ENCODE measurements around the gene ACTR8. TPM values are rescaled to one million over a fixed set of nuclear protein-coding genes. Genes with fewer than 3 reads are reported as not detected.

Gene ACTR8
- total and polyA plus RNA-seq, 2 of the 13 experiments (the other 11 are each of a cell fraction or from before 2014, with no cell fraction given) = 15.5 to 29.0 TPM

DNA sequence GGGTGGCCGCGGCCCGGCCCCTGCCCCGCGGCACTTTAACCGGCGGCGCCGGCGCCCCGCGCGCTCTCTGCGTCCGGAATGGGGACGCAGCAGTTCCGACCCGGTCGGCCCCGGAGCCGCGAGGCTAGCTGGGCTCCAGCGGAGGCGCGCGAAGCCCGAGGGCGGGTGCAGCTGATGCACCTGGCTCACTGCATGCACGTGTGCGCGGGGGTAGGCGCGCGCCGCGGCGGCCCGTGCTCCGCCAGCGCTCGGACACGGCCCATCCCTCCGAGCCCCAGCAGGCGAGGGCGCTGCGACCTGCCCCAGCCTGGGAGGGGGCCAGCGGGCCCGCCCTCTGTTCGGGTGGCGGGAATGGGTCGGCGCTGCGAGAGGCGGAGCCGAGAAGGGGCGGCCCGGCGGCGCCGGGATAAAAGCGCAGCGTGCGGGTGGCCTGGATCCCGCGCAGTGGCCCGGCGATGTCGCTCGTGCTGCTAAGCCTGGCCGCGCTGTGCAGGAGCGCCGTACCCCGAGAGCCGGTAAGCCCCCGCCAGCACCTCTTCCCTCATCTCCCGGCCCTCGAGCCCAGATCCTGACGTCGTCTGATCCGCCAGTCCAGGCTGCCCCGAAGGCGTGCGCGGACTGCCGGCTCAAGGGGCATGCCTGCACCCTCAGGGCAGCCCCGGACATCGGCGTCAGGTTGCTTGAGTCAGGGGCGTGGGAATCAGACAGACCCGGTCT, 35.7 kb downstream of the ACTR8 start, which contains the start of the genes CHDH and IL17RB (continued):
- no peak for TF ChIP-seq SRSF1 (optimal IDR thresholded peaks at IDR 0.05; ENCODE audit: low read depth, low read length)
- TF ChIP-seq KLF11 (CRISPR knock-in tag; IDR thresholded peaks at IDR 0.05) = no peak; the same call in 1 of the 2 replicates
- TF ChIP-seq ZNF556 (CRISPR knock-in tag; IDR thresholded peaks at IDR 0.05; ENCODE audit: borderline replicate concordance) = peak; percentile 82
- TF ChIP-seq, protein P1, sequence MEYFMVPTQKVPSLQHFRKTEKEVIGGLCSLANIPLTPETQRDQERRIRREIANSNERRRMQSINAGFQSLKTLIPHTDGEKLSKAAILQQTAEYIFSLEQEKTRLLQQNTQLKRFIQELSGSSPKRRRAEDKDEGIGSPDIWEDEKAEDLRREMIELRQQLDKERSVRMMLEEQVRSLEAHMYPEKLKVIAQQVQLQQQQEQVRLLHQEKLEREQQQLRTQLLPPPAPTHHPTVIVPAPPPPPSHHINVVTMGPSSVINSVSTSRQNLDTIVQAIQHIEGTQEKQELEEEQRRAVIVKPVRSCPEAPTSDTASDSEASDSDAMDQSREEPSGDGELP (IDR thresholded peaks at IDR 0.05; ENCODE audit: borderline replicate concordance, low read depth) = peak; percentile 13; the same call in 1 of the 2 replicates
- no peak for TF ChIP-seq TEAD2 (CRISPR knock-in tag; IDR thresholded peaks at IDR 0.05)
- no peak for TF ChIP-seq RBAK (CRISPR knock-in tag; IDR thresholded peaks at IDR 0.05)
- peak; percentile 62 for TF ChIP-seq BCL6 (CRISPR knock-in tag; IDR thresholded peaks at IDR 0.05)
- peak; percentile 86 for TF ChIP-seq ATF7-NPFF (CRISPR knock-in tag; IDR thresholded peaks at IDR 0.05; ENCODE audit: low read depth)
- TF ChIP-seq RBM22 (optimal IDR thresholded peaks at IDR 0.05; ENCODE audit: low read length) = no peak
- peak; percentile 82 for TF ChIP-seq ZNF678 (CRISPR knock-in tag; IDR thresholded peaks at IDR 0.05)
- TF ChIP-seq, protein P2, sequence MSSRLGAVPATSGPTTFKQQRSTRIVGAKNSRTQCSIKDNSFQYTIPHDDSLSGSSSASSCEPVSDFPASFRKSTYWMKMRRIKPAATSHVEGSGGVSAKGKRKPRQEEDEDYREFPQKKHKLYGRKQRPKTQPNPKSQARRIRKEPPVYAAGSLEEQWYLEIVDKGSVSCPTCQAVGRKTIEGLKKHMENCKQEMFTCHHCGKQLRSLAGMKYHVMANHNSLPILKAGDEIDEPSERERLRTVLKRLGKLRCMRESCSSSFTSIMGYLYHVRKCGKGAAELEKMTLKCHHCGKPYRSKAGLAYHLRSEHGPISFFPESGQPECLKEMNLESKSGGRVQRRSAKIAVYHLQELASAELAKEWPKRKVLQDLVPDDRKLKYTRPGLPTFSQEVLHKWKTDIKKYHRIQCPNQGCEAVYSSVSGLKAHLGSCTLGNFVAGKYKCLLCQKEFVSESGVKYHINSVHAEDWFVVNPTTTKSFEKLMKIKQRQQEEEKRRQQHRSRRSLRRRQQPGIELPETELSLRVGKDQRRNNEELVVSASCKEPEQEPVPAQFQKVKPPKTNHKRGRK (CRISPR knock-in tag; IDR thresholded peaks at IDR 0.05) = no peak
- TF ChIP-seq, protein P3, sequence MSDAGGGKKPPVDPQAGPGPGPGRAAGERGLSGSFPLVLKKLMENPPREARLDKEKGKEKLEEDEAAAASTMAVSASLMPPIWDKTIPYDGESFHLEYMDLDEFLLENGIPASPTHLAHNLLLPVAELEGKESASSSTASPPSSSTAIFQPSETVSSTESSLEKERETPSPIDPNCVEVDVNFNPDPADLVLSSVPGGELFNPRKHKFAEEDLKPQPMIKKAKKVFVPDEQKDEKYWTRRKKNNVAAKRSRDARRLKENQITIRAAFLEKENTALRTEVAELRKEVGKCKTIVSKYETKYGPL (CRISPR knock-in tag; IDR thresholded peaks at IDR 0.05) = no peak; the same call in 1 of the 2 replicates
- TF ChIP-seq NCOR1 (IDR thresholded peaks at IDR 0.05; ENCODE audit: borderline replicate concordance, low read length) = no peak
- TF ChIP-seq, protein P4, sequence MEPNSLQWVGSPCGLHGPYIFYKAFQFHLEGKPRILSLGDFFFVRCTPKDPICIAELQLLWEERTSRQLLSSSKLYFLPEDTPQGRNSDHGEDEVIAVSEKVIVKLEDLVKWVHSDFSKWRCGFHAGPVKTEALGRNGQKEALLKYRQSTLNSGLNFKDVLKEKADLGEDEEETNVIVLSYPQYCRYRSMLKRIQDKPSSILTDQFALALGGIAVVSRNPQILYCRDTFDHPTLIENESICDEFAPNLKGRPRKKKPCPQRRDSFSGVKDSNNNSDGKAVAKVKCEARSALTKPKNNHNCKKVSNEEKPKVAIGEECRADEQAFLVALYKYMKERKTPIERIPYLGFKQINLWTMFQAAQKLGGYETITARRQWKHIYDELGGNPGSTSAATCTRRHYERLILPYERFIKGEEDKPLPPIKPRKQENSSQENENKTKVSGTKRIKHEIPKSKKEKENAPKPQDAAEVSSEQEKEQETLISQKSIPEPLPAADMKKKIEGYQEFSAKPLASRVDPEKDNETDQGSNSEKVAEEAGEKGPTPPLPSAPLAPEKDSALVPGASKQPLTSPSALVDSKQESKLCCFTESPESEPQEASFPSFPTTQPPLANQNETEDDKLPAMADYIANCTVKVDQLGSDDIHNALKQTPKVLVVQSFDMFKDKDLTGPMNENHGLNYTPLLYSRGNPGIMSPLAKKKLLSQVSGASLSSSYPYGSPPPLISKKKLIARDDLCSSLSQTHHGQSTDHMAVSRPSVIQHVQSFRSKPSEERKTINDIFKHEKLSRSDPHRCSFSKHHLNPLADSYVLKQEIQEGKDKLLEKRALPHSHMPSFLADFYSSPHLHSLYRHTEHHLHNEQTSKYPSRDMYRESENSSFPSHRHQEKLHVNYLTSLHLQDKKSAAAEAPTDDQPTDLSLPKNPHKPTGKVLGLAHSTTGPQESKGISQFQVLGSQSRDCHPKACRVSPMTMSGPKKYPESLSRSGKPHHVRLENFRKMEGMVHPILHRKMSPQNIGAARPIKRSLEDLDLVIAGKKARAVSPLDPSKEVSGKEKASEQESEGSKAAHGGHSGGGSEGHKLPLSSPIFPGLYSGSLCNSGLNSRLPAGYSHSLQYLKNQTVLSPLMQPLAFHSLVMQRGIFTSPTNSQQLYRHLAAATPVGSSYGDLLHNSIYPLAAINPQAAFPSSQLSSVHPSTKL (CRISPR knock-in tag; IDR thresholded peaks at IDR 0.05) = peak; percentile 73
- TF ChIP-seq ARNT2 (CRISPR knock-in tag; IDR thresholded peaks at IDR 0.05; ENCODE audit: low read depth) = peak; percentile 95
- peak; percentile 78; the same call in 1 of the 2 replicates for TF ChIP-seq ZNF441 (CRISPR knock-in tag; IDR thresholded peaks at IDR 0.05; ENCODE audit: borderline replicate concordance)
- TF ChIP-seq ZNF224 (CRISPR knock-in tag; IDR thresholded peaks at IDR 0.05) = peak; percentile 91
- TF ChIP-seq ZKSCAN5 (CRISPR knock-in tag; IDR thresholded peaks at IDR 0.05) = no peak
- TF ChIP-seq, protein P5, sequence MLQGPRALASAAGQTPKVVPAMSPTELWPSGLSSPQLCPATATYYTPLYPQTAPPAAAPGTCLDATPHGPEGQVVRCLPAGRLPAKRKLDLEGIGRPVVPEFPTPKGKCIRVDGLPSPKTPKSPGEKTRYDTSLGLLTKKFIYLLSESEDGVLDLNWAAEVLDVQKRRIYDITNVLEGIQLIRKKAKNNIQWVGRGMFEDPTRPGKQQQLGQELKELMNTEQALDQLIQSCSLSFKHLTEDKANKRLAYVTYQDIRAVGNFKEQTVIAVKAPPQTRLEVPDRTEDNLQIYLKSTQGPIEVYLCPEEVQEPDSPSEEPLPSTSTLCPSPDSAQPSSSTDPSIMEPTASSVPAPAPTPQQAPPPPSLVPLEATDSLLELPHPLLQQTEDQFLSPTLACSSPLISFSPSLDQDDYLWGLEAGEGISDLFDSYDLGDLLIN (CRISPR knock-in tag; IDR thresholded peaks at IDR 0.05; ENCODE audit: borderline replicate concordance) = peak; percentile 84; the same call in 1 of the 2 replicates
- TF ChIP-seq, protein P6, sequence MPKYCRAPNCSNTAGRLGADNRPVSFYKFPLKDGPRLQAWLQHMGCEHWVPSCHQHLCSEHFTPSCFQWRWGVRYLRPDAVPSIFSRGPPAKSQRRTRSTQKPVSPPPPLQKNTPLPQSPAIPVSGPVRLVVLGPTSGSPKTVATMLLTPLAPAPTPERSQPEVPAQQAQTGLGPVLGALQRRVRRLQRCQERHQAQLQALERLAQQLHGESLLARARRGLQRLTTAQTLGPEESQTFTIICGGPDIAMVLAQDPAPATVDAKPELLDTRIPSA (CRISPR knock-in tag; IDR thresholded peaks at IDR 0.05; ENCODE audit: borderline replicate concordance) = no peak; the same call in 1 of the 2 replicates

Data from HepG2 (cell line).